Stomach (tissue), 9 donors: ENCODE results near the gene STAM2. TPM values are rescaled to one million over a fixed set of nuclear protein-coding genes. Genes with fewer than 3 reads are reported as not detected.

ENCODE experiments used
- DNase-seq, 2 donors: peaks; one replicate each; pipeline versions ENCODE4 v3.0.0 to v3.0.0-alpha.2; 2013 to 2019
- H3K27ac ChIP-seq, 5 donors: fragments of 200-600 bp in 4 of 5; sonication (generic) in 4 of 5; one replicate each; pipeline ENCODE4 v1.5.1; 2013 to 2019; ENCODE audit warnings: mild to moderate bottlenecking in 1 of 5, moderate library complexity in 1 of 5
- H3K27me3 ChIP-seq, 3 donors: fragments of 200-600 bp; sonication (generic); one replicate each; pipeline ENCODE4 v1.5.1; 2017 to 2019; ENCODE audit warnings: mixed run types in 1 of 3
- H3K36me3 ChIP-seq, 4 donors: fragments of 200-600 bp; sonication (generic); 1 replicate in 3 of 4; 2 replicates in 1 of 4; pipeline ENCODE4 v1.5.1; 2016 to 2019
- H3K4me1 ChIP-seq, 4 donors: fragments of 200-600 bp; sonication (generic); one replicate each; pipeline ENCODE4 v1.5.1; 2016 to 2019
- H3K4me3 ChIP-seq, 4 donors: fragments of 200-600 bp; sonication (generic) in 3 of 4; one replicate each; pipeline ENCODE4 v1.5.1; 2016 to 2019; ENCODE audit warnings: mild to moderate bottlenecking in 1 of 4
- H3K9me3 ChIP-seq, 4 donors: fragments of 200-600 bp; sonication (generic); one replicate each; pipeline ENCODE4 v1.5.1; 2016 to 2019
- CTCF ChIP-seq, 7 experiments: fragments of 450-650 bp in 4 of 7; fragments of 200-600 bp in 3 of 7; sonication (generic) in 3 of 7; IDR thresholded peaks; one replicate each; pipeline ENCODE4 v1.5.1; 2016 to 2019; ENCODE audit warnings: antibody characterized with exemption in 7 of 7, control low read depth in 2 of 7, mild to moderate bottlenecking in 1 of 7
- EP300 ChIP-seq: sonication (generic); formaldehyde crosslinking; IDR thresholded peaks from one replicate; pipeline ENCODE4 v1.6.1; 2017; ENCODE audit warnings: antibody characterized with exemption
- POLR2A ChIP-seq, 4 donors: fragments of 450-650 bp; IDR thresholded peaks; one replicate each; pipeline ENCODE4 v1.6.1; 2016; ENCODE audit warnings: antibody characterized with exemption in 4 of 4, control low read depth in 2 of 4, mild to moderate bottlenecking in 1 of 4, moderate library complexity in 1 of 4
- POLR2AphosphoS5 ChIP-seq, 3 donors: sonication (generic); formaldehyde crosslinking; IDR thresholded peaks; one replicate each; pipeline ENCODE4 v1.6.1; 2016; ENCODE audit warnings: antibody characterized with exemption in 3 of 3
- WGBS, 5 donors: extraction: QIAGEN DNeasy Blood & Tissue Kit in 3 of 5; methylation state at CpG; one replicate each; pipeline versions ENCODE4 v1.1.5 to v1.1.7; 2013 to 2018; 5-methylcytosine and 5-hydroxymethylcytosine counted together
- intact Hi-C: fragments of 100-400 bp; cut with DNase I; formaldehyde crosslinking; loops from one replicate; pipeline ENCODE4 v1.15.1; 2023; ENCODE audit warnings: low total_unique reads
- polyA plus RNA-seq, 3 donors: library from polyadenylated mRNA; stranded (reverse); fragments of 200-250 nt; gene quantifications; one replicate each; pipeline ENCODE4 v1.2.3, GENCODE V29; 2013
- small RNA-seq, 4 donors: library from RNA; depleted of rRNA; stranded (forward); fragments of <200 nt; gene quantifications; one replicate each; pipeline ENCODE3, GENCODE V24; 2016
- total RNA-seq, 5 donors: library from RNA; depleted of rRNA; stranded (reverse); fragments of >200 nt; gene quantifications; one replicate each; pipeline versions ENCODE4 v1.1.0 to v1.2.3, GENCODE V29; 2014 to 2016
- donor health status: healthy with polysubstance abuse.
- donor health status: Bipolar disorder and iron deficiency.
- donor health status: healthy.

Gene STAM2
- total and polyA plus RNA-seq, 8 donors, result 4.9 to 55.3 (median 11.1) TPM

GRCh38 chr2:152067823-152068222 is 107.7 kb downstream of the STAM2 start:
- 70 to 91% (median 87%) methylated on average over 1 of the region's 1 CpG for WGBS, 5 donors
- intact Hi-C loops, result no loop called here
- no peak overlapping the region for H3K27ac ChIP-seq
- H3K36me3 ChIP-seq, result no peaks in the 10 kb centered on the region
- no peak for TF ChIP-seq POLR2A (IDR thresholded peaks at IDR 0.05)
- no peak for TF ChIP-seq CTCF (IDR thresholded peaks at IDR 0.05)
- TF ChIP-seq POLR2AphosphoS5 (IDR thresholded peaks at IDR 0.05), result no peak
- no peak for TF ChIP-seq EP300
- H3K4me1 ChIP-seq, result peaks cover 0 to 7% (median 2%) of the 10 kb centered on the region in 4 donors
- no peaks in the 10 kb centered on the region for H3K9me3 ChIP-seq
- H3K4me3 ChIP-seq, result no peak overlapping the region
- no peaks in the 10 kb centered on the region for H3K27me3 ChIP-seq
- DNase-seq, result no peak

Small RNAs within 50 kb of the gene (small RNA-seq; reads per million reads assigned to genes)
- gene RPL30P2, result 0 reads per million in 4 donors

Other genes with a start within 250 kb of the STAM2 start
- gene CACNB4, start 76.7 kb downstream of the STAM2 start, total RNA-seq, result 1 to 10 TPM in 3 of 5 donors, under 1 TPM in 2; under 0.01 to 6.4 (median 4.3) TPM
- gene CACNB4, start 76.7 kb downstream of the STAM2 start, polyA plus RNA-seq, result 1 to 10 TPM in 1 of 3 donors, under 1 TPM in 2; 0.31 to 1.5 (median 0.44) TPM
- 10 to 100 TPM; 25.8 to 100.0 (median 54.3) TPM for gene FMNL2, start 159.4 kb upstream of the STAM2 start, total RNA-seq
- gene FMNL2, start 159.4 kb upstream of the STAM2 start, polyA plus RNA-seq, result 10 to 100 TPM in 1 of 3 donors, 1 to 10 TPM in 2; 7.8 to 12.3 (median 8.8) TPM